ENCODE results near the gene CROT. TPM values are rescaled to one million over a fixed set of nuclear protein-coding genes. Genes with fewer than 3 reads are reported as not detected.

CROT gene
- total RNA-seq, 1 donor from 2014 or later = 18.5 TPM

DNA sequence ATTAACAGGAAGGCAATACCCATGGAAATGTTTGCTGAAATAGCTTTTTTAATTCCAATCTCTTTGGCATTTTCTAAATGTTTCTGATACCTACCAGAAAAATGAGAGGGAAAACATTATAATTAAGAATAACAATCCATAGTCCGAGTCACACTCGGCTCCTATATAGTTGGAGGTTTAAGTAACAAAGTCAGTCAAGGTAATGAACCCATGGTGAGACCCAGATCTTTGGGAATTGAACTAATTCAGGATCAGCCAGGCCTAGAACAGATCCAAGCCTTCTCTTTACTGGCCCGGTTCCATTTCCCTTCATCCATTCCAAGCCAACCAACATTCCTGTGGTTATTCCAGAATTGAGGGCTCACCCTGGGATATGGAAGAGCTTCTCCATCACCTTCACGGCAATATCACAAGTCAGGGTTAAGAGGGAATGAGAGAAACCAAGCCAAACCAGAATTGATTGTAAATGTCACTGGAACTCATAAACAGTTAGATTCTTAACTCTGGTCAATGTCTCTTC, 101.7 kb downstream of the CROT start:
- TF ChIP-seq, protein P1, sequence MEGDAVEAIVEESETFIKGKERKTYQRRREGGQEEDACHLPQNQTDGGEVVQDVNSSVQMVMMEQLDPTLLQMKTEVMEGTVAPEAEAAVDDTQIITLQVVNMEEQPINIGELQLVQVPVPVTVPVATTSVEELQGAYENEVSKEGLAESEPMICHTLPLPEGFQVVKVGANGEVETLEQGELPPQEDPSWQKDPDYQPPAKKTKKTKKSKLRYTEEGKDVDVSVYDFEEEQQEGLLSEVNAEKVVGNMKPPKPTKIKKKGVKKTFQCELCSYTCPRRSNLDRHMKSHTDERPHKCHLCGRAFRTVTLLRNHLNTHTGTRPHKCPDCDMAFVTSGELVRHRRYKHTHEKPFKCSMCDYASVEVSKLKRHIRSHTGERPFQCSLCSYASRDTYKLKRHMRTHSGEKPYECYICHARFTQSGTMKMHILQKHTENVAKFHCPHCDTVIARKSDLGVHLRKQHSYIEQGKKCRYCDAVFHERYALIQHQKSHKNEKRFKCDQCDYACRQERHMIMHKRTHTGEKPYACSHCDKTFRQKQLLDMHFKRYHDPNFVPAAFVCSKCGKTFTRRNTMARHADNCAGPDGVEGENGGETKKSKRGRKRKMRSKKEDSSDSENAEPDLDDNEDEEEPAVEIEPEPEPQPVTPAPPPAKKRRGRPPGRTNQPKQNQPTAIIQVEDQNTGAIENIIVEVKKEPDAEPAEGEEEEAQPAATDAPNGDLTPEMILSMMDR (conservative IDR thresholded peaks at IDR 0.05) = no peak
- no peak overlapping the region for H3K27ac Mint-ChIP-seq (ENCODE audit: unreplicated experiment)
- H3K27me3 Mint-ChIP-seq (ENCODE audit: low read depth) = no peaks in the 10 kb centered on the region
- H3K9me3 Mint-ChIP-seq = no peaks in the 10 kb centered on the region
- H3K36me3 Mint-ChIP-seq (ENCODE audit: low read depth) = peaks cover 12% of the 10 kb centered on the region
- no peak overlapping the region for H3K4me3 Mint-ChIP-seq
- peaks cover 37% of the 10 kb centered on the region for H3K4me1 Mint-ChIP-seq
- DNase-seq (ENCODE audit: low read depth, low spot score) = no peak

DNA sequence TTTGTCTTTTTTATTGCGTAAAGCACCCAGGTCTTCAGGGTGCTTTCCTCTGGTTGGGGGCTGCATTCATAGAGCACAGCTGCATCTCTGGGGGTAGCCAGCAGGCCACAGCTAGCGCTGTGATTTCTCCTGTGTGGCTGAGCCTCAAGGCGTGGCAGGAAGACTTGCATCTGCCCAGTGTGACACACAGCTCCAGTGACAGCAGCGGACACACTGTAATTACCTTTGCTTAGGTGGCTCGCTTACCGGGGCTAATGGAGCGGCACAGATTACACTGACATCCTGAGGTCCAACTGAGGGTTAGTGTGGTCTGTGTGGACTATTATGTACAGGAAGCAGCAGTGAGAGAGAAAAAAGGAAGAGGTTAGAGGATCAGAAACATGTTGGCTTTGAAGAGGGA, 102.9 kb downstream of the CROT start:
- TF ChIP-seq, protein P1 (conservative IDR thresholded peaks at IDR 0.05) = no peak
- Mint-ChIP-seq H3K4me1 (peaks cover 40% of the 10 kb centered on the region), H3K27me3 (ENCODE audit: low read depth) (no peaks in the 10 kb centered on the region), H3K27ac (ENCODE audit: unreplicated experiment) (peak overlapping the region; percentile 0), H3K36me3 (ENCODE audit: low read depth) (peaks cover 6% of the 10 kb centered on the region), H3K4me3 (no peak overlapping the region), H3K9me3 (no peaks in the 10 kb centered on the region)
- DNase-seq (ENCODE audit: low read depth, low spot score) = no peak

Other genes starting within 250 kb of the CROT start
- gene DMTF1, start 193.2 kb upstream of the CROT start, total RNA-seq = 113 and 117 TPM in 2 replicates
- gene TMEM243, start 125.9 kb upstream of the CROT start, total RNA-seq = 20.3 and 21.8 TPM in 2 replicates
- 5.8 and 6.7 TPM in 2 replicates for gene ABCB4, start 130.0 kb downstream of the CROT start, total RNA-seq